HG02840 (cell line): ENCODE measurements around the gene BCAS3.
"Not testable (repeated sequence)": the region's sequence is repeated elsewhere in the genome, so short reads cannot be mapped to it uniquely, and the experiment has no call there.

Experiments
- ATAC-seq: cut with Tn5 transposase; IDR thresholded peaks from one replicate; pipeline ENCODE4 v1.9.1; 2021; ENCODE audit warnings: mild to moderate bottlenecking, moderate library complexity, moderate number of reproducible peaks; ENCODE audit not compliant: unreplicated experiment, low FRiP score

Gene BCAS3

GRCh38 chr17:61421460-61421859 is 743.8 kb downstream of the BCAS3 start:
- ATAC-seq, result no peak

- no peak for ATAC-seq
Measured at GRCh38 chr17:61422116-61422799, 744.6 kb downstream of the BCAS3 start.

- ATAC-seq, result no peak
Measured at GRCh38 chr17:61422869-61423268, 745.2 kb downstream of the BCAS3 start.

GRCh38 chr17:61423967-61424649 is 746.5 kb downstream of the BCAS3 start:
- ATAC-seq, result no peak

- no peak for ATAC-seq
Measured at GRCh38 chr17:61425682-61426481, 748.2 kb downstream of the BCAS3 start.

GRCh38 chr17:61426482-61427304 is 749.0 kb downstream of the BCAS3 start:
- no peak for ATAC-seq

GRCh38 chr17:61427567-61427966 is 749.9 kb downstream of the BCAS3 start:
- ATAC-seq, result no peak

DNA sequence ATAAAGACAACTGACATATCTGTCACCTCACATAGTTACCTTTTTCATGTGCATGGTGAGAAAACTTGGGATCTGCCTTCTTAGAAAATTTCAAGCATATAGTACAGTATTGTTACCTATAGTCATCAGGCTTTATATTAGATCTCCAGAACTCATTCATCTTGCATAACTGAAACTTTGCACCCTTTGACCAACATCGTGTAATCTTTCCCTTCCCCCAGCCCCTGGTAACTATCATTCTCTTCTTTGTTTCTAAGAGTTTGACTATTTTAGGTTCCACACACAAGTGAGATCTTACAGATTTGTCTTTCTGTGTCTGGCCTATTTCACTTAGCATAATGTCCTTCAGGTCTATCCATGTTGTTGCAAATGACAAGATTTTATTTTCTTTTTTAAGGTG is 751.6 kb downstream of the BCAS3 start:
- no peak for ATAC-seq

- ATAC-seq, result not testable (repeated sequence)
Measured at GRCh38 chr17:61429831-61430230, 752.2 kb downstream of the BCAS3 start.

- ATAC-seq, result no peak
Measured at GRCh38 chr17:61431594-61432311, 754.1 kb downstream of the BCAS3 start.

DNA sequence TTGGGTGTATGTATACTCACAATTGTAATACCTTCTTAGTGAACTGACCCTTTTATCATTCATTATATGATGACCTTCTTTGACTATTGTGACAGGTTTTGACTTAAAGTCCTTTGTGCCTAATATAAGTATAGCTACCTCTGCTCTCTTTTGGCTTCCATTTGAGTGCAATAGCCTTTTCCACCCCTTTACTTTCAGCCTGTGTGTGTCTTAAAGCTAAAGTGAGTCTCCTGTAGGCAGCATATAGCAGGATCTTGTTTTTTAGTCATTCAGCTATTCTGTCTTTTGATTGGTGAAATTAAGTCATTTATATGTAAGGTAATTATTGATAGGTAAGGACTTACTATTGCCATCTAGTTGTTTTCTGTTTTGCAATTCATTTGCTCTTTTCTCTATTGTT is 758.6 kb downstream of the BCAS3 start:
- no peak for ATAC-seq

GRCh38 chr17:61436995-61437704 is 759.5 kb downstream of the BCAS3 start:
- ATAC-seq, result no peak

- ATAC-seq, result no peak
Measured at GRCh38 chr17:61440697-61441096, 763.0 kb downstream of the BCAS3 start.

- ATAC-seq, result not testable (repeated sequence)
Measured at GRCh38 chr17:61441507-61441906, 763.9 kb downstream of the BCAS3 start.

DNA sequence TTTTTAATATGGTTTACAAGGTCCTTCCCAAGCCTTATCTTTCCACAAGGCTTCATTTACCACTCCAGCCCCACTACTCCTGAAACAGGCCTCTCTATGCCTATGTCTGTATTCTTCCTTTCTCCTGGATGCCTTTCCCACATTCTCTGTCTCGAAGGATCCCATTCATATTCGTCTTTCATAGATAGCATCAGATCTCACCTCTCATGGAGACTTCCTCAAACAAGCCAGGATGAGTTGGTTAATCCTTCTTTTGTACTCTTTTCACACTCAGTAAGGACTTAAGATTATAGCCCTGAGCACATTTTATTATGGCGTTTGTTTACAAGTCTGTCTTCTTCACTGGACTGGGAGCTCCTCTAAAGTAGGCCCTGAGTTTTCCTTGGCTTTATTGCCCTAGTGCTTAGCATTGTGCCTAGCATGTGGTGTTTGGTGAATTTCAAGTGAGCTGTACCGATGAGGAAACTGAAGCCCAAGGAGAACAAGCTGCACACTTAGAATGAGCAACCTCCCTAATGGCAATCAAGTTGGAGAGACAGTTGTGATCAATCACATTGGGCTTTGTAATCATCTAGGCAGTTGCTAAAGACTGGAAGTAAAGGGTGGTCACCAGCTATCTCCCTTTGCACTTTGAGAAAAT is 764.6 kb downstream of the BCAS3 start:
- no peak for ATAC-seq
